Breast epithelium (tissue), 4 donors: ENCODE results near the gene KIT. TPM values are rescaled to one million over a fixed set of nuclear protein-coding genes. Genes with fewer than 3 reads are reported as not detected.

Source experiments
- DNase-seq, 2 donors: peaks; one replicate each; pipeline ENCODE4 v3.0.0-alpha.2; 2019; ENCODE audit warnings: low spot score in 2 of 2
- H3K27ac ChIP-seq, 2 donors: fragments of 200-600 bp; sonication (generic) in 1 of 2; one replicate each; pipeline ENCODE4 v1.5.1; 2016 to 2019; ENCODE audit warnings: mild to moderate bottlenecking in 1 of 2
- H3K27me3 ChIP-seq, 2 donors: fragments of 200-600 bp; sonication (generic) in 1 of 2; one replicate each; pipeline versions ENCODE4 v1.5.1 to v1.6.0; 2017 to 2019; ENCODE audit warnings: control low read depth in 1 of 2, mild to moderate bottlenecking in 1 of 2
- H3K36me3 ChIP-seq: fragments of 200-600 bp; one replicate; pipeline ENCODE4 v1.5.1; 2019
- H3K4me1 ChIP-seq, 2 donors: fragments of 200-600 bp; sonication (generic); one replicate each; pipeline ENCODE4 v1.5.1; 2016 to 2019; ENCODE audit warnings: control low read depth in 1 of 2
- H3K4me3 ChIP-seq, 3 donors: fragments of 200-600 bp; sonication (generic); 1 replicate in 2 of 3; 2 replicates in 1 of 3; pipeline ENCODE4 v1.5.1; 2016 to 2019; ENCODE audit warnings: mild to moderate bottlenecking in 3 of 3, moderate library complexity in 2 of 3
- H3K9me3 ChIP-seq, 2 donors: fragments of 200-600 bp; sonication (generic) in 1 of 2; one replicate each; pipeline ENCODE4 v1.5.1; 2016 to 2019; ENCODE audit warnings: control low read depth in 1 of 2
- POLR2A ChIP-seq: fragments of 450-650 bp; IDR thresholded peaks from one replicate; pipeline ENCODE4 v1.6.1; 2016; ENCODE audit warnings: antibody characterized with exemption, mild to moderate bottlenecking, moderate library complexity
- POLR2AphosphoS5 ChIP-seq, 3 donors: sonication (generic); formaldehyde crosslinking; IDR thresholded peaks; one replicate each; pipeline ENCODE4 v1.6.1; 2017; ENCODE audit warnings: antibody characterized with exemption in 3 of 3
- intact Hi-C: fragments of 100-400 bp; cut with DNase I; formaldehyde crosslinking; loops from one replicate; pipeline ENCODE4 v1.15.1; 2023; ENCODE audit warnings: low total_unique reads
- total RNA-seq, 3 donors: library from RNA; depleted of rRNA; stranded (reverse); fragments of >200 nt; gene quantifications; one replicate each; pipeline ENCODE4 v1.1.0, GENCODE V29; 2016
- TF ChIP-seq, protein P1 (sequence below), 3 donors: fragments of 450-650 bp; IDR thresholded peaks; one replicate each; pipeline ENCODE4 v1.5.1; 2016 to 2017; ENCODE audit warnings: antibody characterized with exemption in 3 of 3, mild to moderate bottlenecking in 3 of 3, moderate library complexity in 3 of 3

The KIT gene
- total RNA-seq, 3 donors from 2014 or later: 23.2 to 297 (median 75.4) TPM

DNA sequence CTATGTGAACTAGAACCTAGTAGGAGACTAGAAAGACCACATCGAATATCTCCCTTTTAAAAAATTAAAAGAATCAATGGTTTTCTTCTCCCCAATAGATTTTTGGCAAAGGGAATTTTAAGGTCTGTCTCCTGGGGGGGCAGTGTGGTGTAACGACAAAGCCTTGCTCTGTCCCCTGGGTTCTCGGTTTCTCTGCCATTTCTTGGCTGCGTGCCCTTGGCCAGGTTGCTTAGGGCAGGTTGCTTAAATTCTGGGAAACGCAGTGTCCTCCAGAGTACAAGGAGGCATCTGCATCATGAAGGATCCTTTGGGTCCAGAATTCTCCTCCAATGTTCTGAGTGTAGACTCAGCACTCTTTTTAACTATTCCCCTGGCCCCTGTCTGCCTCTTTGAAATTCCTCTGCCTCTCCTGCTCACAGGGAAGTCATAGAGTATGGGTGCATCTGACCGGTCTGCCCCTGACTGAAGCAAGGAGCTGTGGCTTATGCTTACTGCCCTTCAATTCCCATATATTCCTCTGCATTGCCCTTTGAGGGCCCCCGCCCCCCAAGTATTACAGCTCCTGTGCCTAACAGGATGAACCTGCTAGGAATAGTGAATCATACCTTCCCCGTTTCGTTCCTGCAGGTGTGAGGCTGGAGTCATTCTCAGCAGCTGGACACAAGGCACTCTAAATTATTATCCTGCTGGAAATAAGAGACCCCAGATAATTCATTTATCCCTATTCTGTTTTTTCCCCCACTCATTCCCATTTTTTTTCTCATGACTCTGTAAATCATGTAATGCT is 2.2 kb downstream of the KIT start:
- H3K9me3 ChIP-seq: no peaks in the 10 kb centered on the region
- H3K27me3 ChIP-seq: peaks cover 0 to 5% of the 10 kb centered on the region in 2 donors
- H3K4me3 ChIP-seq: peak overlapping the region in 2 of 3 donors; percentile 68 to 76
- DNase-seq: peak in 1 of 2 donors; percentile 32
- H3K27ac ChIP-seq: peak overlapping the region; percentile 81 to 84
- H3K36me3 ChIP-seq: no peaks in the 10 kb centered on the region
- TF ChIP-seq, protein P1, sequence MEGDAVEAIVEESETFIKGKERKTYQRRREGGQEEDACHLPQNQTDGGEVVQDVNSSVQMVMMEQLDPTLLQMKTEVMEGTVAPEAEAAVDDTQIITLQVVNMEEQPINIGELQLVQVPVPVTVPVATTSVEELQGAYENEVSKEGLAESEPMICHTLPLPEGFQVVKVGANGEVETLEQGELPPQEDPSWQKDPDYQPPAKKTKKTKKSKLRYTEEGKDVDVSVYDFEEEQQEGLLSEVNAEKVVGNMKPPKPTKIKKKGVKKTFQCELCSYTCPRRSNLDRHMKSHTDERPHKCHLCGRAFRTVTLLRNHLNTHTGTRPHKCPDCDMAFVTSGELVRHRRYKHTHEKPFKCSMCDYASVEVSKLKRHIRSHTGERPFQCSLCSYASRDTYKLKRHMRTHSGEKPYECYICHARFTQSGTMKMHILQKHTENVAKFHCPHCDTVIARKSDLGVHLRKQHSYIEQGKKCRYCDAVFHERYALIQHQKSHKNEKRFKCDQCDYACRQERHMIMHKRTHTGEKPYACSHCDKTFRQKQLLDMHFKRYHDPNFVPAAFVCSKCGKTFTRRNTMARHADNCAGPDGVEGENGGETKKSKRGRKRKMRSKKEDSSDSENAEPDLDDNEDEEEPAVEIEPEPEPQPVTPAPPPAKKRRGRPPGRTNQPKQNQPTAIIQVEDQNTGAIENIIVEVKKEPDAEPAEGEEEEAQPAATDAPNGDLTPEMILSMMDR (IDR thresholded peaks at IDR 0.05): no peak
- no peak for TF ChIP-seq POLR2A
- no peak for TF ChIP-seq POLR2AphosphoS5 (IDR thresholded peaks at IDR 0.05)
- peaks cover 5 to 8% of the 10 kb centered on the region in 2 donors for H3K4me1 ChIP-seq
- intact Hi-C loops: loop anchor here (10.0 kb wide), 1 partner anchor 1945 kb away; no protein-coding TSS in a partner anchor

DNA sequence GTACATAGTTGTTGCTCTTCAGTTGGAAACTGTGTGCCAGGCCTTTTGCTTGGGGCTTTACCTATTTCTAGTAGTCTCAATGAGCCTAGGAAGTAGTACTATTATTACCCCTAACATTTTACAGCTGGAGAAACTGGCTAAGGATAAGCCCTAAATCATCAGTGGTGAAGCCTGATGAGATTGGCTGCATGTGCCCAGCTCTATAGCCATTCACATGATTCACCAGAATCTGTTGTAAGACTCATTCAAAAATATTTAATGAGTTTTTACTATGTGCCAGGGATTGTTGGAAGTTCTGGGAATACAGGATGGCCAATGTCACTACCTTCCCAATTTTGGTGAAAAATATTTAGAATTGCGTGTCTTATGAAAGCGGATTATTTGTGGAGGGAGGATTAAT is 2.8 kb downstream of the KIT start:
- Histone ChIP-seq H3K36me3 (no peaks in the 10 kb centered on the region), H3K4me1 (peaks cover 5 to 8% of the 10 kb centered on the region in 2 donors), H3K4me3 (peak overlapping the region in 2 of 3 donors; percentile 68 to 76), H3K9me3 (no peaks in the 10 kb centered on the region), H3K27ac (peak overlapping the region; percentile 81 to 84), H3K27me3 (peaks cover 0 to 5% of the 10 kb centered on the region in 2 donors)
- no peak for DNase-seq
- TF ChIP-seq POLR2A: no peak
- TF ChIP-seq, protein P1 (IDR thresholded peaks at IDR 0.05): no peak
- intact Hi-C loops: loop anchor here (10.0 kb wide), 1 partner anchor 1946 kb away; no protein-coding TSS in a partner anchor

DNA sequence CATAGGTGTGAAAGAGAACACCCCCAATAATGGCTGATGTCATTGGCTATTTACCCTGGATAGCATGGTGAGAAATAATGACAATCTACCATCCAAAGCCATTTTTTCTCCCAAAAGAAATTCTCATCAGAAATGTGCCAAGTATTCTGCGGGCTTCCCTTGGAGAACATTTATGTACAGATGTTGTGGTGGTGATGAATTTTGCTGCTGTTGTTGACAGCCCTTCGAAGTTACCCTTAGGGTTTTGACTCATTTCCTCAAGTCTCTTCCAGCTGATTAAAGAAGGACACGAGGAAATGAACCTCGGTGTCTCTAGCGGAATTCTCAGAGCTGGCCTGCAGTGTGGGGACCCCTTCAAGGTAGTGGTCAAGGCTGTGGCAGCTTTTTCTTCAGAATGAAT is 3.4 kb downstream of the KIT start:
- Histone ChIP-seq H3K4me1 (peaks cover 5 to 8% of the 10 kb centered on the region in 2 donors), H3K9me3 (no peaks in the 10 kb centered on the region), H3K4me3 (peak overlapping the region in 2 of 3 donors; percentile 68 to 76), H3K27me3 (peaks cover 0 to 5% of the 10 kb centered on the region in 2 donors), H3K27ac (peak overlapping the region; percentile 1 to 38), H3K36me3 (no peaks in the 10 kb centered on the region)
- intact Hi-C loops: loop anchor here (10.0 kb wide), 1 partner anchor 1946 kb away; no protein-coding TSS in a partner anchor
- DNase-seq: no peak
- no peak for TF ChIP-seq POLR2AphosphoS5 (IDR thresholded peaks at IDR 0.05)
- TF ChIP-seq POLR2A: no peak
- TF ChIP-seq, protein P1 (IDR thresholded peaks at IDR 0.05): no peak

DNA sequence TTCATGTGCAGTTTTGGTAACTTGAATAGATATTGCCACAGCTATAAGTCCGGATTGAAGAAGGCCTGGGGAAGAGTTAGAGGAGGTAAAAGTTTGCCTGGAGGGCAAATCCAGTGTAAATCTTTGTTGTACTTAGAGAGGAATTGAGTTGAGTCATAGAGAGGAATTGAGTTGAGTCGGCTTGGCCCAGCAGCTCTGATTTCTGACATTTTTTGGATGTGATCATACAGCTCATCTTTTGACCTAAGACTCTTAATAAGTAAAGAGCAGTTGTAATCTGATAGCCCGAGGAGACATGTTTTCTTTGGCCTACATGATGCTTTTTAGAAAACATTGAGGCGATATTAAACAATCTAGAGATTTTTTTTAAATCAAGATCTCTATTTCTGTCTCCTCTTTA is 3.9 kb downstream of the KIT start:
- Histone ChIP-seq H3K4me1 (peaks cover 5 to 8% of the 10 kb centered on the region in 2 donors), H3K27ac (peak overlapping the region in 1 of 2 donors; percentile 38), H3K27me3 (peaks cover 0 to 5% of the 10 kb centered on the region in 2 donors), H3K36me3 (no peaks in the 10 kb centered on the region), H3K4me3 (peak overlapping the region in 1 of 3 donors; percentile 68), H3K9me3 (no peaks in the 10 kb centered on the region)
- no peak for DNase-seq
- intact Hi-C loops: loop anchor here (10.0 kb wide), 1 partner anchor 1947 kb away; no protein-coding TSS in a partner anchor
- no peak for TF ChIP-seq POLR2A
- TF ChIP-seq, protein P1 (IDR thresholded peaks at IDR 0.05): no peak
- TF ChIP-seq POLR2AphosphoS5 (IDR thresholded peaks at IDR 0.05): no peak

DNA sequence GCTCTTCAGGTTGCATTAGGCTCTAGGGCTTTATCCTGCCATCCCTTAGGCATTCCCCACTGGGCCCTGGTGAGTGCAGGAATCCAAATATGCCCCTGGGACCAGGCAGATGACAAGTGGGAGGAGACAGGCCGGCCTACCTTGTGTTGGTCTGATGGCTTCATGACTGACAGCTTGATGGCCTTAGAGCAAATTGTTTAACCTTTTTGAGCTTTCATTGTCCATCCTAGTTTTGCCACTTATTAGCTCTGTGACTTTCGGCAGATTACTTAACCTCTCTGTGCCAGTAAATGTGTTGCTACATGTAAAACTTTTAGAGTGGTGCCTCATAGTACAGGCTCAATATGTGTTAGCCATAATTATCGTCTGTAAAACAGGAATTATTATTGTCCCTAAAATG is 4.4 kb downstream of the KIT start:
- intact Hi-C loops: loop anchor here (10.0 kb wide), 1 partner anchor 1947 kb away; no protein-coding TSS in a partner anchor
- DNase-seq: no peak
- TF ChIP-seq, protein P1 (IDR thresholded peaks at IDR 0.05): no peak
- TF ChIP-seq POLR2AphosphoS5 (IDR thresholded peaks at IDR 0.05) (no peak), POLR2A (no peak)
- Histone ChIP-seq H3K4me3 (peak overlapping the region in 1 of 3 donors; percentile 6), H3K4me1 (peaks cover 5 to 8% of the 10 kb centered on the region in 2 donors), H3K36me3 (no peaks in the 10 kb centered on the region), H3K27ac (peak overlapping the region in 1 of 2 donors; percentile 23), H3K27me3 (peaks cover 0 to 5% of the 10 kb centered on the region in 2 donors), H3K9me3 (no peaks in the 10 kb centered on the region)
